Measurements from ENCODE around the gene MAPK11. TPM values are rescaled to one million over a fixed set of nuclear protein-coding genes. Genes with fewer than 3 reads are reported as not detected.

The MAPK11 gene
- total and polyA plus RNA-seq, 2 donors (not counting 1 experiment from before 2014, with no cell fraction given) = 8.1 to 9.9 TPM

DNA sequence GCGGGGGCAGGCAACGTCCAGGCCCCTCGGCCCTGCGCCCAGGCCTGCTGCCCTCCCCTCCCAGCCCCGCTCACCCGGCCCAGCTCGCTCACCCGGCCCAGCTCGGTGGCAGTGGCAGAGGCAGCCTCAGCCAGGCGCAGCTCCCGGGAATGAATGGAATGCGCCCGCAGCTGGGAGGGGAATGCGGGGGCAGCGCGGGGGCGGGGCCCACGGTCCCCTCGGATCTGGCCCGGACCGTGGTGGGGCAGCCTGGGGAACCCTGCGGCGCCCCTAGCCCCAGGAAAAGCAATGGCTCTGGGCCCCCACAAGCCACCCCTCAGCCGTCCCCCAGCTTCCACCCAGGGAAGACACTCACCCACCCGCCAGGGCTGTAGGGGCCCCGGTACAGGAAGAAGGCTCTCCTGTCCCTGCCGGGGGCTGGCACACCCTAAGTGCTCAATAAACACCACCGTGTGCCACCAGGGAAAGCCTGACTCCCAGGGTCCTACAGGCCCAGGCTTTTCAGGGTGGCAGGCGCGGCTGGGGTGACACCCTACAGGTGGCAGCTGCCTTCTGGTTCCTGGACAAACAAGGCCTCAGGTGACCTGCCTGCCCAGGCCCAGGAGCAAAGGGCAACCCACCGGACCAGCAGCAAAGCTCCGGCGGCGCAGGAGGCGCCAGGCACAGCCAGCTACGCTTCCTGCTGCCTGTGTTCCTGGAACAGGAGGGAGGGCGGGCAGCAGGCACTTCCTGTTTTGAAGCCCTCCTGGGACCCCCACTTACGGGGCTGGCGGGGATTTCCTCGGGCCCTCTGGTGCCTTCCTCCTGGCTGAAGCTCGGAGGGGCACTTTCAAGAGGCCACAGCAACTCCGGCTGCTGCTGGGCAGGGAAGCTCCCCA is 23.5 kb upstream of the MAPK11 start:
- WGBS (ENCODE audit: insufficient coverage) = 8% methylated on average over 38 of the region's 42 CpGs
- Histone ChIP-seq H3K79me2 (ENCODE audit: control insufficient read depth, insufficient read depth, low read length) (no peaks in the 10 kb centered on the region), H3K36me3 (replicated peaks in 1 of 2; ENCODE audit: control extremely low read depth in 1 of 2, control insufficient read depth in 1 of 2, extremely low read depth in 1 of 2, insufficient read depth in 2 of 2, low read length in 1 of 2) (no peaks in the 10 kb centered on the region), H3K9me3 (ENCODE audit: control extremely low read depth in 1 of 3, control insufficient read depth in 2 of 3, insufficient read depth in 1 of 3, low read length in 2 of 3) (peaks cover 0 to 8% (median 0%) of the 10 kb centered on the region in 3 donors), H3K27ac (ENCODE audit: low read length in 2 of 2) (no peak overlapping the region), H3K4me3 (ENCODE audit: control extremely low read depth in 1 of 5, extremely low read depth in 1 of 5, insufficient read depth in 1 of 5, low read depth in 2 of 5, low read length in 4 of 5) (peak overlapping the region in 1 of 5 experiments; percentile 33), H3K27me3 (replicated peaks in 1 of 4; ENCODE audit: control extremely low read depth in 1 of 4, control insufficient read depth in 3 of 4, insufficient read depth in 4 of 4, low read length in 3 of 4) (peaks cover 0 to 32% (median 12%) of the 10 kb centered on the region in 4 experiments), H2AFZ (ENCODE audit: insufficient read depth, low read depth, low read length, poor library complexity, severe bottlenecking) (no peak overlapping the region), H3K4me1 (ENCODE audit: control insufficient read depth in 2 of 2, insufficient read depth in 2 of 2, low read length in 2 of 2) (peaks cover 37 to 44% of the 10 kb centered on the region in 2 donors), H4K20me1 (ENCODE audit: control insufficient read depth, insufficient read depth, low read length, poor library complexity, severe bottlenecking) (peaks cover 14% of the 10 kb centered on the region), H3K4me2 (replicated peaks; ENCODE audit: low read depth, low read length, poor library complexity, severe bottlenecking) (peak overlapping the region; percentile 85), H3K9ac (ENCODE audit: low read length) (peak overlapping the region; percentile 26)
- intact Hi-C loops (cut with micrococcal nuclease) = no loop called here
- ChIA-PET POLR2A (interaction anchor here (0.8 to 4.2 kb wide), 5 partner anchors 11 to 43 kb away, joined by 3 to 53 read pairs (median 6); partner anchors contain the start of genes HDAC10 and PLXNB2), CTCF (interaction anchor here (0.9 to 2.2 kb wide), 12 partner anchors 9 to 48 kb away, joined by 3 to 11 read pairs (median 4); partner anchors contain the start of gene DENND6B)
- Mint-ChIP-seq H3K27me3 (peaks cover 17% of the 10 kb centered on the region), H3K4me1 (peaks cover 41% of the 10 kb centered on the region), H3K4me3 (peak overlapping the region; percentile 64), H3K27ac (peak overlapping the region; percentile 46), H3K9me3 (ENCODE audit: insufficient read depth) (no peaks in the 10 kb centered on the region)
- ATAC-seq (ENCODE audit: low read depth) = peak; percentile 58
- DNase-seq = peak; percentile 73
- TF ChIP-seq EZH2 (IDR thresholded peaks at IDR 0.05; ENCODE audit: borderline replicate concordance, insufficient read depth, low read depth, low read length, poor library complexity, severe bottlenecking) = no peak
- TF ChIP-seq, protein P1, sequence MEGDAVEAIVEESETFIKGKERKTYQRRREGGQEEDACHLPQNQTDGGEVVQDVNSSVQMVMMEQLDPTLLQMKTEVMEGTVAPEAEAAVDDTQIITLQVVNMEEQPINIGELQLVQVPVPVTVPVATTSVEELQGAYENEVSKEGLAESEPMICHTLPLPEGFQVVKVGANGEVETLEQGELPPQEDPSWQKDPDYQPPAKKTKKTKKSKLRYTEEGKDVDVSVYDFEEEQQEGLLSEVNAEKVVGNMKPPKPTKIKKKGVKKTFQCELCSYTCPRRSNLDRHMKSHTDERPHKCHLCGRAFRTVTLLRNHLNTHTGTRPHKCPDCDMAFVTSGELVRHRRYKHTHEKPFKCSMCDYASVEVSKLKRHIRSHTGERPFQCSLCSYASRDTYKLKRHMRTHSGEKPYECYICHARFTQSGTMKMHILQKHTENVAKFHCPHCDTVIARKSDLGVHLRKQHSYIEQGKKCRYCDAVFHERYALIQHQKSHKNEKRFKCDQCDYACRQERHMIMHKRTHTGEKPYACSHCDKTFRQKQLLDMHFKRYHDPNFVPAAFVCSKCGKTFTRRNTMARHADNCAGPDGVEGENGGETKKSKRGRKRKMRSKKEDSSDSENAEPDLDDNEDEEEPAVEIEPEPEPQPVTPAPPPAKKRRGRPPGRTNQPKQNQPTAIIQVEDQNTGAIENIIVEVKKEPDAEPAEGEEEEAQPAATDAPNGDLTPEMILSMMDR (IDR thresholded peaks at IDR 0.05) = no peak

Measured in B cell (primary cell).